Stomach (tissue), 4 donors: Measurements from ENCODE around the gene MAP6D1.

ENCODE experiments used
- CTCF ChIP-seq, 7 experiments: fragments of 450-650 bp in 4 of 7; fragments of 200-600 bp in 3 of 7; sonication (generic) in 3 of 7; IDR thresholded peaks; one replicate each; pipeline ENCODE4 v1.5.1; 2016 to 2019; ENCODE audit warnings: antibody characterized with exemption in 7 of 7, control low read depth in 2 of 7, mild to moderate bottlenecking in 1 of 7
- EP300 ChIP-seq: sonication (generic); formaldehyde crosslinking; IDR thresholded peaks from one replicate; pipeline ENCODE4 v1.6.1; 2017; ENCODE audit warnings: antibody characterized with exemption
- POLR2AphosphoS5 ChIP-seq, 3 donors: sonication (generic); formaldehyde crosslinking; IDR thresholded peaks; one replicate each; pipeline ENCODE4 v1.6.1; 2016; ENCODE audit warnings: antibody characterized with exemption in 3 of 3

- TF ChIP-seq CTCF (IDR thresholded peaks at IDR 0.05), result no peak
- TF ChIP-seq EP300, result no peak
- no peak for TF ChIP-seq POLR2AphosphoS5 (IDR thresholded peaks at IDR 0.05)
Observed at GRCh38 chr3:183828538-183828870, 3.1 kb upstream of the MAP6D1 start.
